NCI-H187 treated with DMSO at 0.1 percent for 48 hours (cell line): ENCODE results near the gene CCDC28B.
A peak's percentile ranks its signal among the peaks of the same experiment; 100 is the strongest.

Experiments
- DNase-seq: peaks from one replicate; lab custom pipeline; 2025; lab: John Stamatoyannopoulos, UW

CCDC28B gene

GRCh38 chr1:32221980-32222755 lies 21.8 kb downstream of the CCDC28B start, which contains the start of the genes EIF3I and TMEM234:
Gene EIF3I (plus strand): TSS chr1:32222407. CDS start chr1:32222442, 35 bp downstream.
Gene TMEM234 (minus strand): TSS chr1:32222353. CDS start chr1:32222322, 31 bp downstream.
- DNase-seq = peak; percentile 71

- no peak for DNase-seq
Observed at GRCh38 chr1:32223683-32224082, 23.3 kb downstream of the CCDC28B start.

- no peak for DNase-seq
Observed at GRCh38 chr1:32224285-32224684, 23.9 kb downstream of the CCDC28B start.

- DNase-seq = no peak
Observed at GRCh38 chr1:32228771-32229170, 28.4 kb downstream of the CCDC28B start.

GRCh38 chr1:32231843-32232432 lies 31.5 kb downstream of the CCDC28B start:
- no peak for DNase-seq

GRCh38 chr1:32232558-32233304 lies 32.3 kb downstream of the CCDC28B start:
- DNase-seq = no peak

- DNase-seq = no peak
Observed at GRCh38 chr1:32234792-32235191, 34.4 kb downstream of the CCDC28B start.

GRCh38 chr1:32239337-32239736 lies 38.9 kb downstream of the CCDC28B start:
- DNase-seq = peak; percentile 61

- no peak for DNase-seq
Observed at GRCh38 chr1:32239790-32240139, 39.4 kb downstream of the CCDC28B start.

- peak; percentile 49 for DNase-seq
Observed at GRCh38 chr1:32240140-32240951, 40.0 kb downstream of the CCDC28B start.

- no peak for DNase-seq
Observed at GRCh38 chr1:32241001-32241763, 40.8 kb downstream of the CCDC28B start.

- DNase-seq = no peak
Observed at GRCh38 chr1:32242341-32242851, 42.0 kb downstream of the CCDC28B start.

- no peak for DNase-seq
Observed at GRCh38 chr1:32246888-32247273, 46.5 kb downstream of the CCDC28B start, which contains the start of gene FAM167B. Gene FAM167B (plus strand): TSS chr1:32247222. CDS start chr1:32247422, 200 bp downstream.

- no peak for DNase-seq
Observed at GRCh38 chr1:32247452-32247851, 47.1 kb downstream of the CCDC28B start.

- DNase-seq = no peak
Observed at GRCh38 chr1:32247983-32248889, 47.8 kb downstream of the CCDC28B start.

- no peak for DNase-seq
Observed at GRCh38 chr1:32249831-32250525, 49.6 kb downstream of the CCDC28B start.

- no peak for DNase-seq
Observed at GRCh38 chr1:32250893-32251716, 50.7 kb downstream of the CCDC28B start, which contains the start of gene LCK. Gene LCK (plus strand): TSS chr1:32251265. CDS start chr1:32274330, 23,065 bp downstream.
